Mucosa of rectum (tissue), 2 donors: ENCODE data around the gene NLRC5.

Experiments
- H3K27ac ChIP-seq, 2 donors: one replicate each; pipeline ENCODE4 v1.7.0; 2013; ENCODE audit warnings: inconsistent platforms in 2 of 2, low read depth in 2 of 2, low read length in 2 of 2
- H3K27me3 ChIP-seq, 2 donors: one replicate each; pipeline ENCODE4 v1.7.0; 2013; ENCODE audit warnings: low read length in 2 of 2; ENCODE audit not compliant: control insufficient read depth in 2 of 2, insufficient read depth in 2 of 2
- H3K36me3 ChIP-seq, 2 donors: one replicate each; pipeline ENCODE4 v1.7.0; 2013; ENCODE audit warnings: low read length in 2 of 2; ENCODE audit not compliant: control insufficient read depth in 2 of 2, insufficient read depth in 2 of 2
- H3K4me1 ChIP-seq, 2 donors: one replicate each; pipeline ENCODE4 v1.7.0; 2013; ENCODE audit warnings: low read length in 2 of 2, mild to moderate bottlenecking in 1 of 2; ENCODE audit not compliant: control insufficient read depth in 2 of 2, insufficient read depth in 2 of 2
- H3K4me3 ChIP-seq, 2 donors: one replicate each; pipeline ENCODE4 v1.7.0; 2013; ENCODE audit warnings: low read length in 2 of 2
- H3K9ac ChIP-seq, 2 donors: one replicate each; pipeline ENCODE4 v1.7.0; 2013; ENCODE audit warnings: low read length in 2 of 2, low read depth in 1 of 2, mild to moderate bottlenecking in 1 of 2
- H3K9me3 ChIP-seq, 2 donors: one replicate each; pipeline ENCODE4 v1.7.0; 2013; ENCODE audit warnings: low read length in 2 of 2; ENCODE audit not compliant: control insufficient read depth in 2 of 2
- donor health status: healthy.
- donor health status: Normal muscosa, but diverticular disease.

Gene NLRC5

GRCh38 chr16:57118461-57119084, 129.2 kb downstream of the NLRC5 start:
- H3K4me3 ChIP-seq: no peak overlapping the region
- H3K36me3 ChIP-seq: peaks cover 49 to 57% of the 10 kb centered on the region in 2 donors

GRCh38 chr16:57123216-57123973, 134.0 kb downstream of the NLRC5 start:
- Histone ChIP-seq H3K4me1 (no peaks in the 10 kb centered on the region), H3K4me3 (no peak overlapping the region), H3K27ac (no peak overlapping the region), H3K27me3 (no peaks in the 10 kb centered on the region), H3K36me3 (peaks cover 27 to 38% of the 10 kb centered on the region in 2 donors), H3K9ac (no peak overlapping the region), H3K9me3 (no peaks in the 10 kb centered on the region)

More at GRCh38 chr16:57118461-57119084, 129.2 kb downstream of the NLRC5 start:
- H3K9ac ChIP-seq: no peak overlapping the region
- H3K9me3 ChIP-seq: no peaks in the 10 kb centered on the region
- no peak overlapping the region for H3K27ac ChIP-seq
- no peaks in the 10 kb centered on the region for H3K27me3 ChIP-seq
- H3K4me1 ChIP-seq: peaks cover 0 to 2% of the 10 kb centered on the region in 2 donors

GRCh38 chr16:57123974-57124674, 134.8 kb downstream of the NLRC5 start:
- Histone ChIP-seq H3K9ac (no peak overlapping the region), H3K36me3 (peaks cover 25 to 36% of the 10 kb centered on the region in 2 donors), H3K9me3 (no peaks in the 10 kb centered on the region), H3K4me1 (no peaks in the 10 kb centered on the region), H3K4me3 (no peak overlapping the region), H3K27me3 (no peaks in the 10 kb centered on the region), H3K27ac (no peak overlapping the region)

- Histone ChIP-seq H3K9ac (no peak overlapping the region), H3K27me3 (no peaks in the 10 kb centered on the region), H3K27ac (no peak overlapping the region), H3K9me3 (no peaks in the 10 kb centered on the region), H3K4me1 (peaks cover 1 to 2% of the 10 kb centered on the region in 2 donors), H3K36me3 (peaks cover 19 to 31% of the 10 kb centered on the region in 2 donors), H3K4me3 (no peak overlapping the region)
Observed at GRCh38 chr16:57125376-57125775, 136.0 kb downstream of the NLRC5 start.

GRCh38 chr16:57125969-57126368, 136.6 kb downstream of the NLRC5 start:
- H3K36me3 ChIP-seq: peaks cover 13 to 26% of the 10 kb centered on the region in 2 donors

GRCh38 chr16:57126411-57126810, 137.1 kb downstream of the NLRC5 start:
- no peak overlapping the region for H3K9ac ChIP-seq
- peaks cover 8 to 25% of the 10 kb centered on the region in 2 donors for H3K36me3 ChIP-seq

More at GRCh38 chr16:57125969-57126368, 136.6 kb downstream of the NLRC5 start:
- Histone ChIP-seq H3K9ac (no peak overlapping the region), H3K4me1 (peaks cover 5 to 7% of the 10 kb centered on the region in 2 donors), H3K27ac (no peak overlapping the region), H3K4me3 (no peak overlapping the region), H3K9me3 (no peaks in the 10 kb centered on the region), H3K27me3 (no peaks in the 10 kb centered on the region)

GRCh38 chr16:57127037-57127763, 137.8 kb downstream of the NLRC5 start:
- Histone ChIP-seq H3K36me3 (peaks cover under 1 to 20% of the 10 kb centered on the region in 2 donors), H3K9ac (no peak overlapping the region), H3K4me3 (no peak overlapping the region), H3K4me1 (peaks cover 11 to 19% of the 10 kb centered on the region in 2 donors), H3K9me3 (no peaks in the 10 kb centered on the region), H3K27ac (no peak overlapping the region), H3K27me3 (no peaks in the 10 kb centered on the region)

More at GRCh38 chr16:57126411-57126810, 137.1 kb downstream of the NLRC5 start:
- no peak overlapping the region for H3K4me3 ChIP-seq
- H3K9me3 ChIP-seq: no peaks in the 10 kb centered on the region
- no peaks in the 10 kb centered on the region for H3K27me3 ChIP-seq
- peaks cover 5 to 12% of the 10 kb centered on the region in 2 donors for H3K4me1 ChIP-seq
- no peak overlapping the region for H3K27ac ChIP-seq

- Histone ChIP-seq H3K27ac (no peak overlapping the region), H3K9ac (no peak overlapping the region), H3K36me3 (peaks cover 0 to 20% of the 10 kb centered on the region in 2 donors), H3K4me1 (peaks cover 17 to 26% of the 10 kb centered on the region in 2 donors), H3K4me3 (no peak overlapping the region), H3K9me3 (no peaks in the 10 kb centered on the region), H3K27me3 (no peaks in the 10 kb centered on the region)
Observed at GRCh38 chr16:57127836-57128235, 138.5 kb downstream of the NLRC5 start.

GRCh38 chr16:57128771-57129389, 139.5 kb downstream of the NLRC5 start:
- Histone ChIP-seq H3K4me1 (peaks cover 25 to 35% of the 10 kb centered on the region in 2 donors), H3K9ac (no peak overlapping the region), H3K9me3 (no peaks in the 10 kb centered on the region), H3K36me3 (peaks cover 0 to 12% of the 10 kb centered on the region in 2 donors), H3K27ac (no peak overlapping the region), H3K4me3 (no peak overlapping the region), H3K27me3 (no peaks in the 10 kb centered on the region)
